GM19351 (cell line): Measurements from ENCODE around the gene SEMA6A.
"Not testable (repeated sequence)": the region's sequence is repeated elsewhere in the genome, so short reads cannot be mapped to it uniquely, and the experiment has no call there.

Source experiments
- ATAC-seq: cut with Tn5 transposase; IDR thresholded peaks from one replicate; pipeline ENCODE4 v1.9.1; 2021; ENCODE audit warnings: mild to moderate bottlenecking, moderate library complexity; ENCODE audit not compliant: unreplicated experiment

The SEMA6A gene

GRCh38 chr5:116524051-116524904, 50.3 kb downstream of the SEMA6A start:
- ATAC-seq, result no peak

- ATAC-seq, result not testable (repeated sequence)
These were observed 51.4 kb downstream of the SEMA6A start for GRCh38 chr5:116523182-116523581.

- no peak for ATAC-seq
These were observed 52.1 kb downstream of the SEMA6A start for GRCh38 chr5:116522356-116523136.

- no peak for ATAC-seq
These were observed 53.3 kb downstream of the SEMA6A start for GRCh38 chr5:116521173-116521872.

- no peak for ATAC-seq
These were observed 53.9 kb downstream of the SEMA6A start for GRCh38 chr5:116520771-116521170.

- ATAC-seq, result no peak
These were observed 56.2 kb downstream of the SEMA6A start for GRCh38 chr5:116518423-116518822.

- no peak for ATAC-seq
These were observed 57.1 kb downstream of the SEMA6A start for GRCh38 chr5:116517488-116517887.

- ATAC-seq, result no peak
These were observed 58.6 kb downstream of the SEMA6A start for GRCh38 chr5:116516021-116516420.

GRCh38 chr5:116514421-116514970, 60.1 kb downstream of the SEMA6A start:
- ATAC-seq, result no peak

- ATAC-seq, result no peak
These were observed 64.1 kb downstream of the SEMA6A start for GRCh38 chr5:116510517-116510916.

- no peak for ATAC-seq
These were observed 65.0 kb downstream of the SEMA6A start for GRCh38 chr5:116509483-116510244.

- ATAC-seq, result no peak
These were observed 65.8 kb downstream of the SEMA6A start for GRCh38 chr5:116508835-116509234.

- no peak for ATAC-seq
These were observed 66.5 kb downstream of the SEMA6A start for GRCh38 chr5:116507941-116508655.

- ATAC-seq, result no peak
These were observed 67.5 kb downstream of the SEMA6A start for GRCh38 chr5:116507051-116507537.

- ATAC-seq, result no peak
These were observed 68.1 kb downstream of the SEMA6A start for GRCh38 chr5:116506488-116506887.

- no peak for ATAC-seq
These were observed 69.9 kb downstream of the SEMA6A start for GRCh38 chr5:116504593-116505166.

- ATAC-seq, result no peak
These were observed 72.0 kb downstream of the SEMA6A start for GRCh38 chr5:116502616-116503015.

- ATAC-seq, result no peak
These were observed 72.5 kb downstream of the SEMA6A start for GRCh38 chr5:116502138-116502537.

GRCh38 chr5:116498503-116499048, 76.0 kb downstream of the SEMA6A start:
- ATAC-seq, result no peak
